ENCODE results near the gene PML. TPM values are rescaled to one million over a fixed set of nuclear protein-coding genes. Genes with fewer than 3 reads are reported as not detected.

The PML gene
- total RNA-seq, 1 experiment from 2014 or later, result 24.6 TPM

DNA sequence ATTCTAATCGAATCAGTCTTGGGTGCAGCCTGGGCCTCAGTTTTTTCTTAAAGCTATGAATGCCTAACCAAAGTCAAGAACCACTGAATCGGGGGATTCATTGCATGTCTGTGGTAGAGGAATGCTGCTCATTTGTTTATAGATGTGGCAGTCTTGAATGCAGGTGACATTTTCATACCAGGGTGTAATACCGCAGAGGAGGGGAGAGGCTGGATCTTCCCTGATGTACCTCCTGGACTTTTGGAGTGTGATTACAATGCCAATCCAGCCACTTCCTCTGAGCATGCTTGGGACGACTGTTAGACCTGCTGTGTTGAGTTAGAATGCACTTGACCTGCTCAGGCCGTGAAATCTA, 45.1 kb downstream of the PML start:
- Histone ChIP-seq H2BK12ac (ENCODE audit: insufficient read length, low read depth, low read length) (no peak overlapping the region), H2AK5ac (ENCODE audit: insufficient read length, low read length) (no peak overlapping the region), H4K5ac (ENCODE audit: insufficient read length, low read depth, low read length) (no peak overlapping the region), H3K9ac (ENCODE audit: extremely low read depth, insufficient read length, low read length) (no peak overlapping the region), H4K91ac (ENCODE audit: insufficient read length, low read depth, low read length) (no peak overlapping the region), H3K4ac (ENCODE audit: low read depth, low read length) (no peak overlapping the region), H3K4me1 (ENCODE audit: insufficient read depth, low read length) (peaks cover 3% of the 10 kb centered on the region; the same call in 1 of the 2 replicates), H3K79me2 (ENCODE audit: insufficient read depth, low read length) (no peaks in the 10 kb centered on the region), H2BK120ac (ENCODE audit: low read depth, low read length, poor library complexity, severe bottlenecking) (no peak overlapping the region), H2BK15ac (ENCODE audit: low read depth, low read length) (no peak overlapping the region), H3K56ac (ENCODE audit: insufficient read length, low read depth, low read length) (no peak overlapping the region), H3K23ac (ENCODE audit: insufficient read length, low read depth, low read length) (no peak overlapping the region), H2BK5ac (ENCODE audit: insufficient read length, low read length) (no peak overlapping the region), H3K4me2 (ENCODE audit: insufficient read depth, insufficient read length, low read length) (no peak overlapping the region), H3K14ac (ENCODE audit: insufficient read depth, low read length) (no peak overlapping the region), H3K9me3 (ENCODE audit: control insufficient read depth, low read depth, low read length) (no peaks in the 10 kb centered on the region), H3K79me1 (ENCODE audit: insufficient read depth, low read depth, low read length, poor library complexity, severe bottlenecking) (no peaks in the 10 kb centered on the region), H4K8ac (replicated peaks; ENCODE audit: insufficient read length, low read depth, low read length) (no peak overlapping the region), H2AFZ (ENCODE audit: low read length) (no peak overlapping the region), H3K27ac (ENCODE audit: insufficient read length, low read depth, low read length) (no peak overlapping the region), H2BK20ac (ENCODE audit: low read depth, low read length, poor library complexity, severe bottlenecking) (no peak overlapping the region), H3K23me2 (ENCODE audit: insufficient read length, low read depth, low read length, poor library complexity, severe bottlenecking) (no peaks in the 10 kb centered on the region), H3T11ph (ENCODE audit: low read length) (no peak overlapping the region), H3K18ac (ENCODE audit: insufficient read length, low read depth, low read length) (no peak overlapping the region), H4K20me1 (ENCODE audit: control insufficient read depth, insufficient read depth, insufficient read length) (no peaks in the 10 kb centered on the region), H3K27me3 (ENCODE audit: insufficient read depth, low read length) (no peaks in the 10 kb centered on the region)
- DNase-seq, result no peak
- peaks cover 4% of the 10 kb centered on the region for H3K27me3 Mint-ChIP-seq (ENCODE audit: low read depth)
- H3K27ac Mint-ChIP-seq, result no peak overlapping the region; a peak in 1 of 7 replicates
- H3K9me3 Mint-ChIP-seq, result no peaks in the 10 kb centered on the region; a peak in 1 of 5 replicates
- TF ChIP-seq, protein P1, sequence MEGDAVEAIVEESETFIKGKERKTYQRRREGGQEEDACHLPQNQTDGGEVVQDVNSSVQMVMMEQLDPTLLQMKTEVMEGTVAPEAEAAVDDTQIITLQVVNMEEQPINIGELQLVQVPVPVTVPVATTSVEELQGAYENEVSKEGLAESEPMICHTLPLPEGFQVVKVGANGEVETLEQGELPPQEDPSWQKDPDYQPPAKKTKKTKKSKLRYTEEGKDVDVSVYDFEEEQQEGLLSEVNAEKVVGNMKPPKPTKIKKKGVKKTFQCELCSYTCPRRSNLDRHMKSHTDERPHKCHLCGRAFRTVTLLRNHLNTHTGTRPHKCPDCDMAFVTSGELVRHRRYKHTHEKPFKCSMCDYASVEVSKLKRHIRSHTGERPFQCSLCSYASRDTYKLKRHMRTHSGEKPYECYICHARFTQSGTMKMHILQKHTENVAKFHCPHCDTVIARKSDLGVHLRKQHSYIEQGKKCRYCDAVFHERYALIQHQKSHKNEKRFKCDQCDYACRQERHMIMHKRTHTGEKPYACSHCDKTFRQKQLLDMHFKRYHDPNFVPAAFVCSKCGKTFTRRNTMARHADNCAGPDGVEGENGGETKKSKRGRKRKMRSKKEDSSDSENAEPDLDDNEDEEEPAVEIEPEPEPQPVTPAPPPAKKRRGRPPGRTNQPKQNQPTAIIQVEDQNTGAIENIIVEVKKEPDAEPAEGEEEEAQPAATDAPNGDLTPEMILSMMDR (conservative IDR thresholded peaks at IDR 0.05), result no peak
- WGBS (ENCODE audit: extremely low coverage, insufficient read length, low lambda C conversion rate), result no CpG with 5 or more reads among the region's 5 CpGs
- H3K4me3 Mint-ChIP-seq, result no peak overlapping the region
- peaks cover 31 to 37% of the 10 kb centered on the region in 2 experiments for H3K4me1 Mint-ChIP-seq
- peaks cover 4 to 8% (median 6%) of the 10 kb centered on the region in 3 experiments; a peak in 4 of 7 replicates for H3K36me3 Mint-ChIP-seq (ENCODE audit: insufficient read depth in 1 of 3, low read depth in 3 of 3)

Measured in H9 (cell line).